ENCODE results near the gene COPG2. TPM values are rescaled to one million over a fixed set of nuclear protein-coding genes. Genes with fewer than 3 reads are reported as not detected.

Gene COPG2
- total and polyA plus RNA-seq, 2 of the 13 experiments (the other 11 are each of a cell fraction or from before 2014, with no cell fraction given) = 14.1 to 17.7 TPM

DNA sequence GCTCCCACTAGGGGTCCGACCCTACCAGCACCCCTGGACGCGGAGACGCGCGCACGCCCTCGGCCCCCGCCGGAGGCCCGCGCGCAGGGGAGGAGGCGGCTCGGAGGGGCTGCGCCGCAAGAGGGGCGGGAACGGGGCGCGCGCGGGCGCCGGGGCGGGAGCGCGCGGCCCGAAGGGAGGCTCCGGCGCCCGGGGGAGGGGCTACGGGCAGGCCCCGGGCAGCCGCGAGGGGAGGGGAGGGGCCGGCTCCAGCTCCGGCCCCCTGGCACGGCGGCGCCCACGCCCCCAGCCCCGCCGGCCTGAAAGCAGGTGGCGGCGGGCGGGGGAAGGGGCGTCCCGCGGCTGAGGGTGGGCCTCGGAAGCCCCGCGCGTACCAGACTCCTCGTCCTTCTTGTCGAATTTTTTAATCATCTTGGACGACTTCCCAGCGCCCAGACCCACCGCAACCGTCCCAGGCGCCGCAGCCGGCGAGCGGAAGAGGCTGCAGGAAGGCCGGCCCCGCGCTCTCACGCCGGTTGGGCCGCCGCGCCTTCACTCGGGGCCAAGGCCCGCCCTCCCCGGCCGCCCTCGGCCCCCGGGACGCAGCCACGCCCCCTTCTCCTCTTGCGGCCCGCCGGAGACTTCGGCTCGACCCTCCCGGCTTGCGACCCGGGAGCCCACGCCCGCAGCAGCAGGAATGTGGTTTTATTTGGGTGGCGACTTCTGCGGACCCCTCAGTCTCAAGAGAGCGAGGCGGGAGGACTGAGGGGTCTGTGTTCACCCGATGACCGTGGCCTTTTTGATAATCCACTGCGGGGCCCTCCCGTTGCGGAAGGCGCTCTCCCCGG is at the start of gene COPG2 (continued):
- TF ChIP-seq ZNF333 (CRISPR knock-in tag; IDR thresholded peaks at IDR 0.05; ENCODE audit: borderline replicate concordance) = no peak
- TF ChIP-seq, protein P1, sequence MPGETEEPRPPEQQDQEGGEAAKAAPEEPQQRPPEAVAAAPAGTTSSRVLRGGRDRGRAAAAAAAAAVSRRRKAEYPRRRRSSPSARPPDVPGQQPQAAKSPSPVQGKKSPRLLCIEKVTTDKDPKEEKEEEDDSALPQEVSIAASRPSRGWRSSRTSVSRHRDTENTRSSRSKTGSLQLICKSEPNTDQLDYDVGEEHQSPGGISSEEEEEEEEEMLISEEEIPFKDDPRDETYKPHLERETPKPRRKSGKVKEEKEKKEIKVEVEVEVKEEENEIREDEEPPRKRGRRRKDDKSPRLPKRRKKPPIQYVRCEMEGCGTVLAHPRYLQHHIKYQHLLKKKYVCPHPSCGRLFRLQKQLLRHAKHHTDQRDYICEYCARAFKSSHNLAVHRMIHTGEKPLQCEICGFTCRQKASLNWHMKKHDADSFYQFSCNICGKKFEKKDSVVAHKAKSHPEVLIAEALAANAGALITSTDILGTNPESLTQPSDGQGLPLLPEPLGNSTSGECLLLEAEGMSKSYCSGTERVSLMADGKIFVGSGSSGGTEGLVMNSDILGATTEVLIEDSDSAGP (CRISPR knock-in tag; IDR thresholded peaks at IDR 0.05; ENCODE audit: borderline replicate concordance) = no peak
- TF ChIP-seq, protein P2, sequence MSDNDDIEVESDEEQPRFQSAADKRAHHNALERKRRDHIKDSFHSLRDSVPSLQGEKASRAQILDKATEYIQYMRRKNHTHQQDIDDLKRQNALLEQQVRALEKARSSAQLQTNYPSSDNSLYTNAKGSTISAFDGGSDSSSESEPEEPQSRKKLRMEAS (IDR thresholded peaks at IDR 0.05) = peak; percentile 23; the same call in 1 of the 2 replicates
- TF ChIP-seq, protein P3, sequence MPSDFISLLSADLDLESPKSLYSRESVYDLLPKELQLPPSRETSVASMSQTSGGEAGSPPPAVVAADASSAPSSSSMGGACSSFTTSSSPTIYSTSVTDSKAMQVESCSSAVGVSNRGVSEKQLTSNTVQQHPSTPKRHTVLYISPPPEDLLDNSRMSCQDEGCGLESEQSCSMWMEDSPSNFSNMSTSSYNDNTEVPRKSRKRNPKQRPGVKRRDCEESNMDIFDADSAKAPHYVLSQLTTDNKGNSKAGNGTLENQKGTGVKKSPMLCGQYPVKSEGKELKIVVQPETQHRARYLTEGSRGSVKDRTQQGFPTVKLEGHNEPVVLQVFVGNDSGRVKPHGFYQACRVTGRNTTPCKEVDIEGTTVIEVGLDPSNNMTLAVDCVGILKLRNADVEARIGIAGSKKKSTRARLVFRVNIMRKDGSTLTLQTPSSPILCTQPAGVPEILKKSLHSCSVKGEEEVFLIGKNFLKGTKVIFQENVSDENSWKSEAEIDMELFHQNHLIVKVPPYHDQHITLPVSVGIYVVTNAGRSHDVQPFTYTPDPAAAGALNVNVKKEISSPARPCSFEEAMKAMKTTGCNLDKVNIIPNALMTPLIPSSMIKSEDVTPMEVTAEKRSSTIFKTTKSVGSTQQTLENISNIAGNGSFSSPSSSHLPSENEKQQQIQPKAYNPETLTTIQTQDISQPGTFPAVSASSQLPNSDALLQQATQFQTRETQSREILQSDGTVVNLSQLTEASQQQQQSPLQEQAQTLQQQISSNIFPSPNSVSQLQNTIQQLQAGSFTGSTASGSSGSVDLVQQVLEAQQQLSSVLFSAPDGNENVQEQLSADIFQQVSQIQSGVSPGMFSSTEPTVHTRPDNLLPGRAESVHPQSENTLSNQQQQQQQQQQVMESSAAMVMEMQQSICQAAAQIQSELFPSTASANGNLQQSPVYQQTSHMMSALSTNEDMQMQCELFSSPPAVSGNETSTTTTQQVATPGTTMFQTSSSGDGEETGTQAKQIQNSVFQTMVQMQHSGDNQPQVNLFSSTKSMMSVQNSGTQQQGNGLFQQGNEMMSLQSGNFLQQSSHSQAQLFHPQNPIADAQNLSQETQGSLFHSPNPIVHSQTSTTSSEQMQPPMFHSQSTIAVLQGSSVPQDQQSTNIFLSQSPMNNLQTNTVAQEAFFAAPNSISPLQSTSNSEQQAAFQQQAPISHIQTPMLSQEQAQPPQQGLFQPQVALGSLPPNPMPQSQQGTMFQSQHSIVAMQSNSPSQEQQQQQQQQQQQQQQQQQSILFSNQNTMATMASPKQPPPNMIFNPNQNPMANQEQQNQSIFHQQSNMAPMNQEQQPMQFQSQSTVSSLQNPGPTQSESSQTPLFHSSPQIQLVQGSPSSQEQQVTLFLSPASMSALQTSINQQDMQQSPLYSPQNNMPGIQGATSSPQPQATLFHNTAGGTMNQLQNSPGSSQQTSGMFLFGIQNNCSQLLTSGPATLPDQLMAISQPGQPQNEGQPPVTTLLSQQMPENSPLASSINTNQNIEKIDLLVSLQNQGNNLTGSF (CRISPR knock-in tag; IDR thresholded peaks at IDR 0.05) = no peak
- TF ChIP-seq ELF4 (CRISPR knock-in tag; IDR thresholded peaks at IDR 0.05; ENCODE audit: borderline replicate concordance) = no peak
- TF ChIP-seq, protein P4, sequence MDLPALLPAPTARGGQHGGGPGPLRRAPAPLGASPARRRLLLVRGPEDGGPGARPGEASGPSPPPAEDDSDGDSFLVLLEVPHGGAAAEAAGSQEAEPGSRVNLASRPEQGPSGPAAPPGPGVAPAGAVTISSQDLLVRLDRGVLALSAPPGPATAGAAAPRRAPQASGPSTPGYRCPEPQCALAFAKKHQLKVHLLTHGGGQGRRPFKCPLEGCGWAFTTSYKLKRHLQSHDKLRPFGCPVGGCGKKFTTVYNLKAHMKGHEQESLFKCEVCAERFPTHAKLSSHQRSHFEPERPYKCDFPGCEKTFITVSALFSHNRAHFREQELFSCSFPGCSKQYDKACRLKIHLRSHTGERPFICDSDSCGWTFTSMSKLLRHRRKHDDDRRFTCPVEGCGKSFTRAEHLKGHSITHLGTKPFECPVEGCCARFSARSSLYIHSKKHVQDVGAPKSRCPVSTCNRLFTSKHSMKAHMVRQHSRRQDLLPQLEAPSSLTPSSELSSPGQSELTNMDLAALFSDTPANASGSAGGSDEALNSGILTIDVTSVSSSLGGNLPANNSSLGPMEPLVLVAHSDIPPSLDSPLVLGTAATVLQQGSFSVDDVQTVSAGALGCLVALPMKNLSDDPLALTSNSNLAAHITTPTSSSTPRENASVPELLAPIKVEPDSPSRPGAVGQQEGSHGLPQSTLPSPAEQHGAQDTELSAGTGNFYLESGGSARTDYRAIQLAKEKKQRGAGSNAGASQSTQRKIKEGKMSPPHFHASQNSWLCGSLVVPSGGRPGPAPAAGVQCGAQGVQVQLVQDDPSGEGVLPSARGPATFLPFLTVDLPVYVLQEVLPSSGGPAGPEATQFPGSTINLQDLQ (CRISPR knock-in tag; IDR thresholded peaks at IDR 0.05) = no peak
- no peak for TF ChIP-seq HOXD1 (CRISPR knock-in tag; IDR thresholded peaks at IDR 0.05)
- TF ChIP-seq, protein P5, sequence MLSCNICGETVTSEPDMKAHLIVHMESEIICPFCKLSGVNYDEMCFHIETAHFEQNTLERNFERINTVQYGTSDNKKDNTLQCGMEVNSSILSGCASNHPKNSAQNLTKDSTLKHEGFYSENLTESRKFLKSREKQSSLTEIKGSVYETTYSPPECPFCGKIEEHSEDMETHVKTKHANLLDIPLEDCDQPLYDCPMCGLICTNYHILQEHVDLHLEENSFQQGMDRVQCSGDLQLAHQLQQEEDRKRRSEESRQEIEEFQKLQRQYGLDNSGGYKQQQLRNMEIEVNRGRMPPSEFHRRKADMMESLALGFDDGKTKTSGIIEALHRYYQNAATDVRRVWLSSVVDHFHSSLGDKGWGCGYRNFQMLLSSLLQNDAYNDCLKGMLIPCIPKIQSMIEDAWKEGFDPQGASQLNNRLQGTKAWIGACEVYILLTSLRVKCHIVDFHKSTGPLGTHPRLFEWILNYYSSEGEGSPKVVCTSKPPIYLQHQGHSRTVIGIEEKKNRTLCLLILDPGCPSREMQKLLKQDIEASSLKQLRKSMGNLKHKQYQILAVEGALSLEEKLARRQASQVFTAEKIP (CRISPR knock-in tag; IDR thresholded peaks at IDR 0.05; ENCODE audit: borderline replicate concordance) = no peak
- TF ChIP-seq, protein P6, sequence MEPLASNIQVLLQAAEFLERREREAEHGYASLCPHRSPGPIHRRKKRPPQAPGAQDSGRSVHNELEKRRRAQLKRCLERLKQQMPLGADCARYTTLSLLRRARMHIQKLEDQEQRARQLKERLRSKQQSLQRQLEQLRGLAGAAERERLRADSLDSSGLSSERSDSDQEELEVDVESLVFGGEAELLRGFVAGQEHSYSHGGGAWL (CRISPR knock-in tag; IDR thresholded peaks at IDR 0.05) = 0 out of 2 replicates have a peak, but pooled peaks have one; percentile 37
- no peak for TF ChIP-seq ZNF720 (CRISPR knock-in tag; IDR thresholded peaks at IDR 0.05)
- no peak for TF ChIP-seq EZH2 (conservative IDR thresholded peaks at IDR 0.05; ENCODE audit: low read depth, low read length)
- no peak; the same call in 1 of the 2 replicates for TF ChIP-seq SRY (CRISPR knock-in tag; IDR thresholded peaks at IDR 0.05)
- peak; percentile 75 for TF ChIP-seq HNRNPLL (IDR thresholded peaks at IDR 0.05; ENCODE audit: low read depth, low read length, poor library complexity, severe bottlenecking)
